Activated CD8-positive, alpha-beta memory T cell treated with anti-CD3 and anti-CD28 coated beads for 48 hours (primary cell): ENCODE data around the gene UGT1A10.
"Not testable (repeated sequence)": the region's sequence is repeated elsewhere in the genome, so short reads cannot be mapped to it uniquely, and the experiment has no call there.

Source experiments
- DNase-seq, 3 experiments: peaks; one replicate each; pipeline ENCODE4 v3.0.0-alpha.2; 2020; ENCODE audit warnings: low read depth in 2 of 3, low spot score in 2 of 3

Gene UGT1A10

DNA sequence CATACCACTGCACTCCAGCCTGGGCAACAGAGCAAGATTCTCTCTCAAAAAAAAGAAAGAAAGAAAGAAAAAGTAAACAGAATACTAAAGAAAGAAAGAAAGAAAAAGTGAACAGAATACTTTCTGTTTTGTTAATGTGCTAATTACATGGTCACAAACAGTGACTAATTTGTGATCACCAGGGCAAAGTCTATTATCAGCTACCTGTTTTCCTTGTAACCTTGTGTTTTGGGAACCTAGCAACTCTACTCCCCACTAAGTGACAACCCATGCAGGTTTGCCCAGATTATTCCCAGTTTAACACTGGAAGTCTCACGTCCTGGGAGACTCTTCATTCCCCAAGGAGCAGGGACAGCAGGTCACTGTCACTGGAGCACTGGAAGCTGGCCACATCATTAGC, 18.8 kb downstream of the UGT1A10 start:
- DNase-seq: no peak

DNA sequence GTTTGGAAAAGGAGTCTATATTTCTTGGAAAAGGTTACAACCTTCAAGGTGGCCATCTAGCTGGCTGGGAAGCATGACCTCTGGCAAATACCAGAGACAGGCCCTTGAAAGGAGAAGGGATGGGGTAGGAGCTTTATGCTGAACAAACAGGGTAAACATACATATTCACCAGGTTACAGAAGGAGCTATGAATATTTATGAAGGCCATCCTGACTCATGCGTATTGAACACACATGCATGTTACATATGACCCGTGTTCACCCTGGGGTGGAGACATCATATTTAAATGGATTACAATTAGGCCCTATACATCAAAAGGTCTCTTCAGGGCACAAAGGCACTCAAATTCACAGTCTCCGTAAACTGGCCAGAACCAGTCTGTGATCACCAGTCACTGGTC, 19.7 kb downstream of the UGT1A10 start:
- DNase-seq: not testable (repeated sequence)

DNA sequence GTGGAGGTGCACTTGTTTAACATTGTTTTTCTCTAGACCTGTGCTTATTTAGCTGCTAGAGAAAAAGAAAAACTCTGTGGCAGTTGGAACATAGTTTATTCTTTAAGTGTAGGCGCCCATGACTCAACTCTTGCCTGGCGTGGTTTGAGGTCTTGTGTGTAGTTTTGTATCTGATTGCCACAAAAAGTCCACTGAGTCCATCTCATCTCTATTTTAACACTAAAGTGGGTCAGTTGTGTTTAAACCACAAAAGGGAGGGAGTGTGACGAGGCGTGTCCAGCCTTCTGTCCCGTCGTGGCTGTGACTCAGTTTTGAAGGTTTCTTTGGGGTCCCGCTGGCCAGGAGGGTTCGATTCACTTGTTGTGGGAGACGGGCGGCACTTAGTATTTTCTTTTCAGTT, 20.2 kb downstream of the UGT1A10 start:
- no peak for DNase-seq

DNA sequence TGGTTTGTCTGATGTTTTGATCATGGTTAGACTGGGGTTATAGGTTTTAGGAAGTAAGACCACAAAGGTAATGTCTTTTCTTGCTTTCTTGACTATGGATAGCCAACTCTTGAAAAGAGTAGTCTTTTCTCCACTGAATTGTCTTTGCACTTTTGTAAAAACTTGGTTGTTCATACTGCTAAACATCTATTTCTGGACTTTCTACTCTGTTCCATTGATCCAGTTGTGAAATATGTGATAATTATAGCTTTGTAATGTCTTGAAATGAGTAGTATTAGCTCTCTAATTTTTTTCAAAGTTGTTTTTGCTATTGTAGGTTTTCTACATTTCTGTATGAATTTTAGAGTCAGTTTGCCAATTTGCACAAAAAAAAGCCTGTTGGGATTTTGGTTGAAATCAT, 22.4 kb downstream of the UGT1A10 start:
- DNase-seq: no peak

DNA sequence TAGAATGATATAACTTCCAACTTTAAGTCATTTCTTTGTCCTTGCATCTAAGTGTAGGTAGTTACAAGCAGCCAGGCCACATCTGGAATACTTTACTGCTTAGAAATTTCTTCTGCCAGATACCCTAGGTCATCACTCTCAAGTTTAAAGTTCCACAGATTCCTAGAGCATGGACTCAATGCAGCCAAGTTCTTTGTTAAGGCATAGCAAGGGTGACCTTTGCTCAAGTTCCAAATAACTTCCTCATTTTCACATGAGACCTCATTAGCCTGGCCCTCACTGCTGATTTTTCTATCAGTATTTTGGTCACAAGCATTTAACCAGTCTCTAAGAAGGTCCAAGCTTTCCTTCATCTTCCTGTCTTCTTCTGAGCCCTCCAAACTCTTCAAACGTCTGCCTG, 27.7 kb downstream of the UGT1A10 start:
- DNase-seq: no peak

DNA sequence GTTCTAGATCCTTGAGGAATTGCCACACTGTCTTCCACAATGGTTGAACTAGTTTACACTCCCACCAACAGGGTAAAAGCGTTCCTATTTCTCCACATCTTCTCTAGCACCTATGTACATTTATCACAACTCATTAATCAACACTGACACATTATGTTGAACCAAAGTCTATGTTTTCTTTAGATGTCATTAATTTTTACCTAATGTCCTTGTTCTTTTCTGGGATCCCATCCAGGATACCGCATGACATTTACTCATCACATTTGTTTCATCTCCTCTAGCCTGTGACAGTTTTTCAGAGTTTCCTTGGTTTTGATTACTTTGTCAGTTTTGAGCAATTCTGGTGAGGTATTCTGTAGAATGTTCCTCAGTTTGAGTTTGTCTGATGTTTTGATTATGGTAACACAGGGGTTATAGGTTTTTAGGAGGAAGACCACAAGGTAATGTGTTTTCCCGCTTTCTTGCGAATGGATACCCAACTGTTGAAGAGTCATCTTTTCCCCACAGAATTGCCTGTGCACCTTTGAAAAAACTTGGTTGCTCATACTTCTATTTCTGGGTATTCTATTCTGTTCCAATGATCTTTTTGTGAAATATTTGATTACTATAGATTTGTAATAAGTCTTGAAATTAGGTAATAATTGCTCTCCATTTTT, 32.5 kb downstream of the UGT1A10 start:
- no peak for DNase-seq

DNA sequence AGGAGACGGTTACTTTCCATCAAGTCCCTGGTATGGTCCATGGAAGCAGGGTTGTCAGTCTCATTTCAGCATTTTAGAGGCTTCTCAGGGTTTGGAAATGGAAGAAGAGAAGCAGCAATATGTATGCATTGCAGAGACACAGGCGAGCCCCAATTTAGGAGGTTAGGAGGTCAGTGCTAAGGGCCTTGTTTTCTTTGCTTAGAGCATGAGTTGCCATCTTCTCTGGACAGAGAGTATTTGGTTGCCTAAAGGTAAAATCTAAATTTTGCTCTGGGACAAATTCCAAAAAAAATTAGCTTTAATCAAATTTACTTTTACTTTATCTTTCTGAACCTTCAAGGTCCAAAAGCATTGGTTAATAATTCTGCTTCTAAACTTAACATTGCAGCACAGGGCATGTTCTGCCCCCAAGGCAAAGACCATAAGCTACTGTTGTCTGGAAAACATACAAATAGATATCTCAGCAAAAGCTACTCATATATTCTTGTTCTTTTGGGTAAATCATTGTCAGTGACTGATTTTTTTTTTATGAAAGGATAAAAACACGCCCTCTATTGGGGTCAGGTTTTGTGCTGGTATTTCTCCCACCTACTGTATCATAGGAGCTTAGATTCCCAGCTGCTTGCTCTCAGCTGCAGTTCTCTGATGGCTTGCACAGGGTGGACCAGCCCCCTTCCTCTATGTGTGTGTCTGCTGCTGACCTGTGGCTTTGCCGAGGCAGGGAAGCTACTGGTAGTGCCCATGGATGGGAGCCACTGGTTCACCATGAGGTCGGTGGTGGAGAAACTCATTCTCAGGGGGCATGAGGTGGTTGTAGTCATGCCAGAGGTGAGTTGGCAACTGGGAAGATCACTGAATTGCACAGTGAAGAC, 35.3 kb downstream of the UGT1A10 start, which contains the start of gene UGT1A9:
Gene UGT1A9, plus strand, starts transcription at position 609 of the 872 bp plus-strand sequence. Its CDS starts 37 bp downstream, at position 646.
- no peak for DNase-seq

DNA sequence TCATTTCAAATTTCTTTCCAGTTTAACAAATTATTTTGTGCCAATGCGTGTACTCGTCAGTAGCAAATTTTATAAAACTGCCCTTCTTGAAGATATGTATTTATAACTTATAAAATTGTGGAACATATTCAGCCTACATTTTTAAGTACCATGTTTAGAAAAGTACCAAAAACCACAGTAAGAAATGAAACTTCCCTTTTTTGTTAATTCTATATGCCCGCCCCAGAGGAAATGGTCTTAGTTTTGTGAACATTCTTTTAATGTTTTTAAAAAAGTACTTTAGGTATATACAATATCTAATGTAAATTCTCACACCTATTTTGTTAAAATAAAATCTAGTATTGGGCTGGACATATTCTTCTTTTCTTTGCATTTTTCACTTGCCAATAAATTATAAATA, 36.6 kb downstream of the UGT1A10 start:
- no peak for DNase-seq

DNA sequence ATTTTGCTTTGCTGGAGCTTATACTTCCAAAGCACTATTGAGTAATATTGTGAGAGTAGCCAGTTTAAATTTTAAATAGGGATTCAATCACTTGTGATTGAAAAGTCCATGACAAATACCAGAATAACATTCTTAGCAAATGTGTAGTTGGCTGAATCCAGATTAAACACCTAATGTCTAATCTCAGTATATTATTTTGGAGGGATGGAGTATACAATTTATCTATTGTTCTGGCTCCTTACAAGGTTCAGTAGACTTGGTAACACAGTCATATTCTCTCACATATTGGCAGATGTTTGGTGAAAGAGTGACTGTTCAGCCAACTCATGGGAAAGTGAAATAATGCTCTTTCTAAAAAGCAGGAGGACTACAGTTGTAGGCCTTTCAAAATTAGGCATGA, 37.6 kb downstream of the UGT1A10 start:
- DNase-seq: no peak

DNA sequence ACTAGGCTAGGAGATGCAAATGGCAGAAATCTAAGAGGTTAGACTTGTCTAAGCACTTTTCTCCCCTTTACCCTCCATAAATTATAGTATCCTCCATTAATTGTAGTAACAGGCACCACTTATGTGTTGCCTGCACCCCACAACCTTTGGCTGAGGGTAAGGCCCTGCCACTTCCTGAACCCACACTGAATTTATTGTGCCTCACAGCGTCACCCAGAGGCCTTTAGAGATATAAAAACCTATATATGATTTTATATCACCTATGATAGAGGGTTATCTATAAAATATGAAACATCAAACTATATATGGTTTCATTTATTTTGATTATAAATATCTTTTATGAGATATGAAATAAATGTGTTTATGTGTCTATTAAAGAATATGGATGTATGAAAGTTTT, 38.1 kb downstream of the UGT1A10 start:
- no peak for DNase-seq

DNA sequence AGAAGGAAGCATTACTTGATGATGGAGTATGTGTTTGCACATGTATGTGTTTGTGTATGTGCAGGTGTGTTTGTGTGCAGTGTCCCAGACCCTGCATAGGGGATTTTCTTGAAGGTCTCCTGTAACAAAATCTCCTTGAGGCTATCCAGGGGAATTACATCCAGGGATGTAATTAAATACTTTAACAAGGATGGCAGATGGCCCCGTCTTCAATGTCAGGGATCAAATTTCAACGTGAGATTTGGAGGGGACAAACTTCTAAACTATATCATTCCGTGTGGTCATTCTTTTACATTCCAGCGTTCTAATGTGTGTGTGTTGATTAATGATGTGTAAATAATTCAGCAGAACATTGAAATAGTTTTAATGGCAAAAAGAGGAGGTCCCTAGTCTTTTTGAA, 38.7 kb downstream of the UGT1A10 start:
- DNase-seq: no peak

DNA sequence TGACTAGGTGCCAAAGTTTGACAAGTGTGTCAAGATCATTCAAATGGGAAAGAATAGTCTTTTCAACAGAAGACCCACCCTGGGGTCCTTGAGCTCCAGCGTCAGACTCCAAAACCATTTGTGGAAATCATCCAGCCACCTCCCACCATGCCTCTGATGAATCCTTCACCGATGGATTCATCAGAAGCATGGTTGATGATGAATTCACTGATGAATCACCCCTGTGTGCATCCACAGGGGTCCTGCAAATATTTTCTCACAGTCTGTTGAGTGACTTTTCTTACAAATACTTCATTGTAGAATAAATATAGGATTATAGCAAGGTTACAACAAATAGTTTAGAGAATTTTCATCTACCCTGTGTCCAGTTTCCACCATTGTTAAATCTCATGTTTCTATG, 39.8 kb downstream of the UGT1A10 start:
- DNase-seq: no peak

DNA sequence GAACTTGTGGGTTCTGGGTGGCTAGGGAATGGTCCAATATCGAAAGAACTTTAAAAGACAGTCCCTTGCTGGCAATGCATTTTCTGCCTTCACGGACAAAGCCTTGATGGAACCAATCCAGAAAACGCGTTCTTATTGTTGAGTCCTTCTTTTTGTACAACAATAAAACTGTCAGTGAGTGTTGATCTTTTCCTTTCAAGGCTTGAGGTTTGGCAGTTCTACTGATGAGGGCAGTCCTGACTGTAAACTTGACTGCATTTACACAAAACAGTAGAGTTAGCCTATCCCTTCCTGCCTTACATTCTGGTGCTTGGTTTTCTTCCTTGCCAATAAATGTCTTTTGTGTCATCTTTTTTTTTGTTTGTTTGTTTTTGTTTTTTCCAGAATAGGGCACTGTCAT, 42.9 kb downstream of the UGT1A10 start:
- no peak for DNase-seq

DNA sequence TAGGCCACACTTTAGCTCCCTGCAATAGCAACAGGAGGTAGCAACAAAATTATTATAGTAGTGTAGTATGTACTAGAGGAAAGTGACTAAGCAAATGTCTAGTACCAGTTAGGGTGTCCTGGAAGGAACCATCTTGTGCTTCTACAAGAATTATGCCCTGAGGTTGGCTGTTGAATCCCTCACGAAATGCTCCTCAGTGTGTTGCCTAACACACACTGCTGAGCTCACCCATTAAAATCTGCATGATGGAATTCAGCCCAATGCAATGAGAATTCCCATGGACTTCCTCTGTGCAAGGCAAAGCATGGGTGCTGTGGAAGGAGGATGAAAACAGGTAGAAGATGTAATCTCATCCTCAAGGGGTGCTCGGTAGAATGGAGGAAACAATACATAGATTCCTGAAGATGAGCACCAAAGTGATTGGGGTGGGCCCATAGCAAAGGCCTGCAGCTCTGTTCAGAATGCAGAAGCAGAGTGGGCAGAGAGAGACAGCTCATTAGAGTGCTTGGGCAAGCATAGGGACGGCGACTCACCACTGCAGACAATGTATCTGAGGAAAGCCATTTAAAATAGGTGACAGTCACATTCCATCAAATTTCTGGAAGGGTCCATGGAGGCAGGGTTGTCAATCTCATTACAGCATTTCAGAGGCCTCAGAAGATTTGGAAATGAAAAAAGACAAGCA, 44.3 kb downstream of the UGT1A10 start:
- no peak for DNase-seq

DNA sequence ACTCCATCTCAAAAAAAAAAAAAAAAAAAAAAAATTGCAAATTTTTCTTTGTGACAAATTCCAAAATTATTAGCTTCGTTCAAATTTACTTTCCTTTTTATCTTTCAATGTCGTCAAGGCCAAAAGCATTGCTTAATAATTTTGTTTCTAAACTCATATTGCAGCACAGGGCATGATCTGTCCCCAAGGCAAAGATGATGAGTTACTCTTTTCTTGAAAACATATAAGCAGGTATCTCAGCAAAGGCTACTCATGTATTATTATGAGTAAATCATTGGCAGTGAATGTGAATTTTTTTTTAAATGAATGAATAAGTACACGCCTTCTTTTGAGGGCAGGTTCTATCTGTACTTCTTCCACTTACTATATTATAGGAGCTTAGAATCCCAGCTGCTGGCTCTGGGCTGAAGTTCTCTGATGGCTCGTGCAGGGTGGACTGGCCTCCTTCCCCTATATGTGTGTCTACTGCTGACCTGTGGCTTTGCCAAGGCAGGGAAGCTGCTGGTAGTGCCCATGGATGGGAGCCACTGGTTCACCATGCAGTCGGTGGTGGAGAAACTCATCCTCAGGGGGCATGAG, 45.4 kb downstream of the UGT1A10 start, which contains the start of gene UGT1A7:
Gene UGT1A7, plus strand, starts transcription at position 381 of the 579 bp plus-strand sequence. Its CDS starts 37 bp downstream, at position 418.
- no peak for DNase-seq

DNA sequence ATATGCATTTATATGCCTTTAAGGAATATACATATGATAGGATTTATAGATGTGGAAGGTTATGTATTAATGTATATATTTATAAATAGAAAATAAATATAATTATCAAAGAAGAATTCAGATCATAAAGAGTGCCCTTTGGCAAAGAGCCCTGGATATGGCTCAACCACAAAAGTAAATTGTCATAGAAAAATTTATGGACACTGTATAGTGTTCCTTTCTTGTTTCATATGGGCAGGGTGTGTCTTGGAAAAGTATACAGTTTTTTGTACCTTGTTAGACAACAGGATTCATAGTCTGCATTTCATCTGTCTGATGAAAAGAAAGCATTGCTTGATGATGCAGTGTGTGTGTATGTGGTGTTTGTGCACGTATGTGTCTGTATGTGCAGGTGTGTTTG, 48.4 kb downstream of the UGT1A10 start:
- DNase-seq: no peak

DNA sequence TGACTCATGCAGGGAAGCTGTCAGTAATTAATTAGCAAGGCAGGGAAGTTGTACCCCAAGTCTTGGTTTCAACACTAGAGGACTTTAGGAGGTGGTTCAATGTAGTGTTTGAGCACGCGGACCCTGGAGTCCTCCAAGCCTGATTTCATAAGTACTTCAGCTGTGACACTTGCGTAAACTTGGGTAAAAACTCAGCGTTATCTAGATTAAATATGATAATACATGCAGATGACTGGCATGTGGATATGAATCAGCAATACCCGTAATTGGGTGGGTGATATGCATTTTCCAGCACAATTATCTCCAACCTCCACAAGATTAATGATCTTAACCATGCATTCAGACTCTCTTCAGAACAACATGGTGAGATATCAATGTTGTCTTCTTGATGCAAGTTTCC, 50.7 kb downstream of the UGT1A10 start:
- no peak for DNase-seq

DNA sequence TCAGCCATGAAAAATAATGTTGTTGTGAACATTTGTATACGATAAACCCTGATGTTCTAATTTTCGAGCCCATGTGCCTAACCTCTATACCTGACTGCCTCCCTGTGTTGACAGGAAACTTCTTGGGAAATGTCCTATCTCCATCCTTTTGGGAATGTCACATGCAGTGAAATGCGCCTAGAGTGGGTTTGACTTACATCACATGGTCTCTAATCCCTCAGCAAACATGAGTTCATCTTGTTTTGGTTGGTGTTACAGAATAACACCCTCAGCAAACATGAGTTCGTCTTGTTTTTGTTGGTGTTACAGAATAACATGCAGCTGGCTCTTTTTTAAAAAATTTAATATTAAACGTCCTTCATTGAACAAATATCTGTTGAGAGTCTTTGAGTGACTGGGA, 52.1 kb downstream of the UGT1A10 start:
- DNase-seq: no peak

DNA sequence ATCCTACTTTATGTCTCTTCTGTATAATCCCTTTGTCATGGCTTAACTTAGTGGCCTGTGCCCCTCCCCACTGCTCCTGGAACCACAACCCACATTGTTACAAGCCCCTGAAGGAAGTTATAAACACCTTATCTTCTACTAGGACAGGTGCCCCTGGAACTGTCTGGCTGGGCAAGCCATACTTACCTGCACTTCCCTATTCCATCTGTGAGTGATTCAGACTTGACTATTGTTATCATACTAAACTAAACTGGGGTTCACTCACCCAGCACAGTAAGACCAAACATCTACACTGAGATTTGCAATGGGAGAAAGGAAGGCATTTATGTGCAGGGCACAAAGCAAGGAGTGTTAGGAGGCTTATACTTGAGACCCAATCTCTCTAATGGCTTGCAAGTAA, 52.8 kb downstream of the UGT1A10 start:
- DNase-seq: no peak

DNA sequence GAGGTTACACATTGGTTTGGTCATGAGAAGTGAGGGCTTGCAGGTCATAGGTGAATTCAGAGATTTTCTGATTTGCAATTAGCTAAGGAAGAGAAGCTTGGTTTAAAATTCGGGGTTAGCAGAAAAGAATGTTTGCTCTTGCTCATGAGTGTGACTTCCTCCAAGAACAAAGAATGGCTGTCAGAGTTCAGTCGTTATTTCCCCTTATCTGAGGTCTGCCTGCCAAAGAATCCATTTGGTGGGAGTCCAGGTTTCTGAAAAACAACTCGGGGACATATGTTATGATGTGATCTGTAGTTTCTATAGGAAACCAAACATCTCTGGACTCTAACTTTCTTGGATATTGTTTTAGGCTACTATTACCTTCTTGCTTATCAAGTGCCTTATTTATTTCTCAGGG, 53.3 kb downstream of the UGT1A10 start:
- DNase-seq: no peak

DNA sequence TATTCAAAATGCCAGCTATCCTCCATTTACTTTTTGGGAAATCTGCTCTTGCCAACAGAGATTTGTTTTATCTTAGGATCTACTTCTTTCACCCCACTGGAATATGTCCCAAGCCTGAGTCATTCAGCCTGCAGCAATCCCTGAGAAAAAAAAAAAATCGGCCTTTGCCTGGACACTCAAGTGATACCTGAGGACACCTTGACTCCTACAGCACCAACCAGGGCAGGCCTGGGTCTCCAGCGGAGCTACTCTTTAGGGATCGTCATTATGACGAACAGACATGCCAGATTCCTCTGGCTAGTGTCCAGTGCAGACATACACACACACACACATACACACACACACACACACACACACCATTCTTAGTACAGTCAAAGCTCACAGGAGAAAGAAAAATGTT, 54.2 kb downstream of the UGT1A10 start:
- no peak for DNase-seq
